PC-3 (cell line): ENCODE data around the gene GRIK5. TPM values are rescaled to one million over a fixed set of nuclear protein-coding genes. Genes with fewer than 3 reads are reported as not detected.

ENCODE experiments used
- ATAC-seq: fragments of 200-7000 bp; cut with Tn5 transposase; 2 replicates; pipeline ENCODE4 v1.9.1; 2020; ENCODE audit warnings: mild to moderate bottlenecking, moderate library complexity
- BruUV-seq: library from RNA; stranded (reverse); fragments of 400-500 nt; replicated peaks from 2 replicates; lab custom pipeline; 2021; lab: Mats Ljungman, UMichigan
- CTCF ChIA-PET: fragments of 300-600 bp; sonication (Branson Sonifier 250); formaldehyde crosslinking; loops from one replicate; lab custom pipeline; 2022; ENCODE audit warnings: antibody characterized with exemption; lab: Charles Lee
- POLR2A ChIA-PET: fragments of 300-600 bp; sonication (Branson Sonifier 250); formaldehyde crosslinking; loops from one replicate; lab custom pipeline; 2022; ENCODE audit warnings: antibody characterized with exemption; ENCODE audit not compliant: unreplicated experiment; lab: Charles Lee
- DNase-seq: peaks from one replicate; pipeline ENCODE4 v3.0.0-alpha.2; 2015
- H2AFZ ChIP-seq: fragments of 300-600 bp; sonication (generic); 2 replicates; pipeline ENCODE4 v1.6.0; 2016; ENCODE audit warnings: antibody characterized with exemption, low read length
- H3F3A ChIP-seq: fragments of 300-600 bp; sonication (generic); one replicate; pipeline ENCODE4 v1.6.0; 2017; ENCODE audit warnings: antibody characterized with exemption, low read length, control low read depth, mild to moderate bottlenecking; ENCODE audit not compliant: unreplicated experiment
- H3K27ac ChIP-seq: fragments of 300-600 bp; sonication (generic); 2 replicates; pipeline ENCODE4 v1.5.1; 2016; ENCODE audit warnings: mild to moderate bottlenecking, low read length
- H3K27me3 ChIP-seq: fragments of 300-600 bp; sonication (generic); 2 replicates; pipeline ENCODE4 v1.6.1; 2016; ENCODE audit warnings: low read length, mixed read lengths
- H3K36me3 ChIP-seq: fragments of 300-600 bp; sonication (generic); 2 replicates; pipeline ENCODE4 v1.6.1; 2016; ENCODE audit warnings: low read depth, mixed run types, low read length, mixed read lengths
- H3K4me1 ChIP-seq: fragments of 300-600 bp; sonication (generic); 2 replicates; pipeline ENCODE4 v1.5.1; 2016; ENCODE audit warnings: low read length; ENCODE audit not compliant: insufficient read depth
- H3K4me2 ChIP-seq: fragments of 300-600 bp; sonication (generic); 2 replicates; pipeline ENCODE4 v1.6.0; 2016; ENCODE audit warnings: low read length
- H3K4me3 ChIP-seq: fragments of 300-600 bp; sonication (generic); 2 replicates; pipeline ENCODE4 v1.5.1; 2016; ENCODE audit warnings: mild to moderate bottlenecking, low read length, mixed read lengths
- H3K79me2 ChIP-seq: fragments of 300-600 bp; sonication (generic); 2 replicates; pipeline ENCODE4 v1.6.1; 2017; ENCODE audit warnings: low read length, mixed read lengths
- H3K9ac ChIP-seq: fragments of 300-600 bp; sonication (generic); 2 replicates; pipeline ENCODE4 v1.6.0; 2016; ENCODE audit warnings: mild to moderate bottlenecking, low read length
- H3K9me2 ChIP-seq: fragments of 300-600 bp; sonication (generic); replicated peaks from 2 replicates; pipeline ENCODE4 v1.6.1; 2016; ENCODE audit warnings: mixed run types, low read length, mixed read lengths
- H3K9me3 ChIP-seq: fragments of 300-600 bp; sonication (generic); 2 replicates; pipeline ENCODE4 v1.6.1; 2016; ENCODE audit warnings: low read length, mixed read lengths
- H4K20me1 ChIP-seq: fragments of 300-600 bp; sonication (generic); 2 replicates; pipeline ENCODE4 v1.6.1; 2016; ENCODE audit warnings: low read length, mixed read lengths
- EZH2 ChIP-seq: fragments of 300-600 bp; sonication (generic); IDR thresholded peaks from one replicate; pipeline ENCODE4 v1.6.1; 2017; ENCODE audit warnings: antibody characterized with exemption, mild to moderate bottlenecking, low read length; ENCODE audit not compliant: unreplicated experiment
- EZH2phosphoT487 ChIP-seq: fragments of 300-600 bp; sonication (generic); IDR thresholded peaks from 2 replicates; pipeline ENCODE4 v1.6.1; 2018; ENCODE audit warnings: mild to moderate bottlenecking, antibody characterized with exemption, low read length, borderline replicate concordance
- intact Hi-C: fragments of 100-400 bp; cut with micrococcal nuclease; formaldehyde crosslinking; loops from 2 replicates; pipeline ENCODE4 v1.9.0; 2023
- total RNA-seq: library from RNA; depleted of rRNA; stranded (reverse); fragments of >200 nt; gene quantifications from 2 replicates; pipeline ENCODE4 v1.2.3, GENCODE V29; 2014
- TF ChIP-seq, protein P1 (sequence below): fragments of 300-600 bp; sonication (generic); conservative IDR thresholded peaks from 2 replicates; pipeline ENCODE4 v1.5.1; 2017; ENCODE audit warnings: antibody characterized with exemption, low read depth, mild to moderate bottlenecking, low read length

GRIK5 gene
- total RNA-seq, 1 experiment from 2014 or later = not detected

DNA sequence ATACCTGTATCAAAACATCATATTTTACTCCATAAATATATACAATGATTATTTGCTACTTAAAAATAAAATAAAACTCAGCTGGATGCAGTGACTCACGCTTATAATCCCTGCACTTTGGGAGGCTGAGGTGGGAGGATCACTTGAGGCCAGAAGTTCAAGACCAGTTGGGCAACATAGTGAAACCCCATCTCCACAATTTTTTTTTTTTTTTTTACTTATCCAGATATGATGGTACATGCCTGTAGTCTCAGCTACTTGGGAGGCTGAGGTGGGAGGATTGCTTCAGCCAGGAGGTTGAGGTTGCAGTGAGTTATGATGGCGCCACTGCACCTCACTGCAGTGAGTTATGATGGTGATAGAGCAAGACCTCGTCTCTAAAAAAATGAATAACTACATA, 39.9 kb upstream of the GRIK5 start:
- Histone ChIP-seq H3K4me2 (no peak overlapping the region), H3K9me2 (no peaks in the 10 kb centered on the region), H3K4me3 (no peak overlapping the region), H3K27me3 (no peaks in the 10 kb centered on the region), H3K9ac (no peak overlapping the region), H3K36me3 (peaks cover 2% of the 10 kb centered on the region; the same call in 1 of the 2 replicates), H2AFZ (no peak overlapping the region), H3F3A (no peaks in the 10 kb centered on the region), H3K4me1 (peaks cover 33% of the 10 kb centered on the region), H3K79me2 (no peaks in the 10 kb centered on the region), H3K9me3 (no peaks in the 10 kb centered on the region), H4K20me1 (no peaks in the 10 kb centered on the region), H3K27ac (no peak overlapping the region)
- CTCF ChIA-PET = no interaction called here
- POLR2A ChIA-PET = no interaction called here
- intact Hi-C loops = no loop called here
- DNase-seq (no peak), ATAC-seq (no peak)
- no TSS peak for BruUV-seq
- TF ChIP-seq EZH2 = no peak
- TF ChIP-seq EZH2phosphoT487 = no peak
- TF ChIP-seq, protein P1, sequence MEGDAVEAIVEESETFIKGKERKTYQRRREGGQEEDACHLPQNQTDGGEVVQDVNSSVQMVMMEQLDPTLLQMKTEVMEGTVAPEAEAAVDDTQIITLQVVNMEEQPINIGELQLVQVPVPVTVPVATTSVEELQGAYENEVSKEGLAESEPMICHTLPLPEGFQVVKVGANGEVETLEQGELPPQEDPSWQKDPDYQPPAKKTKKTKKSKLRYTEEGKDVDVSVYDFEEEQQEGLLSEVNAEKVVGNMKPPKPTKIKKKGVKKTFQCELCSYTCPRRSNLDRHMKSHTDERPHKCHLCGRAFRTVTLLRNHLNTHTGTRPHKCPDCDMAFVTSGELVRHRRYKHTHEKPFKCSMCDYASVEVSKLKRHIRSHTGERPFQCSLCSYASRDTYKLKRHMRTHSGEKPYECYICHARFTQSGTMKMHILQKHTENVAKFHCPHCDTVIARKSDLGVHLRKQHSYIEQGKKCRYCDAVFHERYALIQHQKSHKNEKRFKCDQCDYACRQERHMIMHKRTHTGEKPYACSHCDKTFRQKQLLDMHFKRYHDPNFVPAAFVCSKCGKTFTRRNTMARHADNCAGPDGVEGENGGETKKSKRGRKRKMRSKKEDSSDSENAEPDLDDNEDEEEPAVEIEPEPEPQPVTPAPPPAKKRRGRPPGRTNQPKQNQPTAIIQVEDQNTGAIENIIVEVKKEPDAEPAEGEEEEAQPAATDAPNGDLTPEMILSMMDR = no peak

DNA sequence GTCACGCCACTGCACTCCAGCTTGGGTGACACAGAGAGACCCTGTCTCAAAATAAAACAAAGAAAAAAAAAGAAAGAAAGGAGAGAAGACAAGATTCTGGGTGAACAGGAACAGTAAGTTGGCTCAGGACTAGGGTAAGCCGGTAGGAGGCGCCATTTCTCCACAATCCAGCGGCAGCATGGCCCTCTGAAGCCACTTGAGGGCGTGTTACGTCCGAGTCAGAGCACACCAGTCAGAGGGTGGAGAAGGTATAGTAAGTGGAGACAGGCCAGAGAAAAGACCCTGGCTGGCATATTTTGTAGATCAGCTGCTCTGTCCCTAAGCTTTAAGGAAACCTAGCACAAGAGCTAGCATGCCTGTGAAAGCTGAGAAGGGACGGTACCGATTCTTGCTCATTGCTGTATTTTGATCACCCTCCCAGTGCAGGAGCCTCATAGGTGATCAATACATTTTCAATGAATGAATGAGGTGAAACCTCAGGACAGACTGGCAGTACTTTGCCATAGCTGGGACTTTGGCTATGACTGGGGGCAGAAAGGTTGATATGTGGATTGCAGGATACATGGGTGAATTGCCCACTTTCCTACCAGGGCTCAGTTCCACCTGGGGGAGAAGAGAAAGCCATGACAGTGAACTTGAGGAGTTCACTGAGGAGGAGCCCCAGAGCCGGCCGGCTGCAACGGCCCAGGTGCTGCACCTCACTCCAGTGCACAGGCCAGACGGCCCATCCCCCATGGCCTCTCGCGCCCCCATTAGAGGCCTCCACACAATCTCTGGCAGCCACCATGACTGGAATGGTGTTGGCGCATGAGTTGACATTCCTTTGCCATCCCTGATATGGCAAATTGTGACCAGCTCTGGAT, 38.8 kb upstream of the GRIK5 start:
- H3K27me3 ChIP-seq = no peaks in the 10 kb centered on the region
- DNase-seq = peak; percentile 85
- no peak overlapping the region for H3K27ac ChIP-seq
- H3K4me3 ChIP-seq = no peak overlapping the region
- no peak overlapping the region for H3K9ac ChIP-seq
- H4K20me1 ChIP-seq = no peaks in the 10 kb centered on the region
- peak; percentile 68 for ATAC-seq
- H3K9me3 ChIP-seq = no peaks in the 10 kb centered on the region
- H2AFZ ChIP-seq = no peak overlapping the region
- no peaks in the 10 kb centered on the region for H3F3A ChIP-seq
- intact Hi-C loops = loop anchor here (1.0 kb wide), 1 partner anchor 24 kb away; the partner anchor contains the start of gene POU2F2
- peaks cover 23% of the 10 kb centered on the region for H3K4me1 ChIP-seq
- no peaks in the 10 kb centered on the region for H3K9me2 ChIP-seq
- TF ChIP-seq, protein P1 = peak; percentile 99
- TF ChIP-seq EZH2phosphoT487 (no peak), EZH2 (no peak)
- H3K79me2 ChIP-seq = no peaks in the 10 kb centered on the region
- H3K4me2 ChIP-seq = no peak overlapping the region
- ChIA-PET POLR2A (no interaction called here), CTCF (no interaction called here)
- BruUV-seq = no TSS peak
- peaks cover 2% of the 10 kb centered on the region; the same call in 1 of the 2 replicates for H3K36me3 ChIP-seq

DNA sequence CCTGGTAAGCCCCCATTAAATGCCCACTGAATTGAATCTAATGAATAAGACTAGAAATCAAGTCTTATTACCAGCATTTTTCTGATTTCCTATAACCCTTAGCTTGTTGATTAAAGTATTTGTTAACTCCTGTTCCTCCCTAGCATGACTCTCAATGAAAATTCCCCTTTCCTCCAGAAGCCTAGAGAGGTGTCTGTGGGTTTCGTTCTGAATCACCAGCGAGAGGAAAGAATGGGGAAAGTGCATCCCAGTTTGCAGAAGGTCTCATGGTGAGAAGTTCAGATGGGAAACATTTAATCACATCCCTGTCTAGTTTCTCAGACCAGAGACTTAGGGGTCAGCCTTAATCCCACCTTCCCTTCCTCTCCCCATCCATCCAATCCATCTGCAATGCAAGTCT, 35.4 kb upstream of the GRIK5 start:
- no peaks in the 10 kb centered on the region for H3F3A ChIP-seq
- ATAC-seq (no peak), DNase-seq (no peak)
- no peak overlapping the region for H3K4me2 ChIP-seq
- H3K4me1 ChIP-seq = peaks cover 3% of the 10 kb centered on the region; the same call in 1 of the 2 replicates
- H3K27me3 ChIP-seq = no peaks in the 10 kb centered on the region
- no peak for TF ChIP-seq EZH2phosphoT487
- no peak for TF ChIP-seq EZH2
- TF ChIP-seq, protein P1 = no peak
- no peaks in the 10 kb centered on the region for H4K20me1 ChIP-seq
- H3K9me3 ChIP-seq = no peaks in the 10 kb centered on the region
- H3K9me2 ChIP-seq = no peaks in the 10 kb centered on the region
- ChIA-PET POLR2A (no interaction called here), CTCF (no interaction called here)
- no peaks in the 10 kb centered on the region for H3K79me2 ChIP-seq
- no peak overlapping the region for H3K4me3 ChIP-seq
- intact Hi-C loops = no loop called here
- peaks cover 2% of the 10 kb centered on the region; the same call in 1 of the 2 replicates for H3K36me3 ChIP-seq
- no peak overlapping the region for H3K9ac ChIP-seq
- no peak overlapping the region for H2AFZ ChIP-seq
- no peak overlapping the region for H3K27ac ChIP-seq
- no TSS peak for BruUV-seq
